Activated T-cell treated with anti-CD3 and anti-CD28 coated beads, Interleukin-2, amount 50 U/mL, for 72 hours (primary cell): Measurements from ENCODE around the gene MRPL33. TPM values are rescaled to one million over a fixed set of nuclear protein-coding genes. Genes with fewer than 3 reads are reported as not detected.

Experiments
- ATAC-seq, 2 donors: fragments of 150-1000 bp; cut with Tn5 transposase; replicated peaks in 1 of 2; 2 replicates each; pipeline ENCODE4 v1.10.0; 2021; ENCODE audit warnings: moderate library complexity in 2 of 2, mild to moderate bottlenecking in 1 of 2
- DNase-seq, 2 donors: peaks; one replicate each; pipeline ENCODE4 v3.0.0; 2021 to 2022; ENCODE audit warnings: mixed read lengths in 1 of 2
- H3K27ac Mint-ChIP-seq: one replicate; pipeline ENCODE4 v1.8.0; 2022; ENCODE audit warnings: mild to moderate bottlenecking, moderate library complexity, mixed read lengths
- H3K27me3 Mint-ChIP-seq: one replicate; pipeline ENCODE4 v1.8.0; 2022; ENCODE audit warnings: low read depth, mixed read lengths
- H3K36me3 Mint-ChIP-seq, 2 donors: one replicate each; pipeline ENCODE4 v1.8.0; 2022; ENCODE audit warnings: mixed read lengths in 2 of 2, mild to moderate bottlenecking in 1 of 2; ENCODE audit not compliant: insufficient read depth in 2 of 2
- H3K4me1 Mint-ChIP-seq: one replicate; pipeline ENCODE4 v1.8.0; 2022; ENCODE audit warnings: low read depth, mixed read lengths
- H3K4me3 Mint-ChIP-seq, 2 donors: one replicate each; pipeline ENCODE4 v1.8.0; 2022; ENCODE audit warnings: mild to moderate bottlenecking in 2 of 2, mixed read lengths in 2 of 2, moderate library complexity in 2 of 2
- H3K9me3 Mint-ChIP-seq, 2 donors: one replicate each; pipeline ENCODE4 v1.8.0; 2022; ENCODE audit warnings: mixed read lengths in 2 of 2
- total RNA-seq, 2 donors: library from RNA; stranded (reverse); gene quantifications; one replicate each; pipeline ENCODE4 v1.2.3, GENCODE V29; 2022

MRPL33 gene
- total RNA-seq, 2 donors from 2014 or later, result 61.3 to 68.1 TPM

- Mint-ChIP-seq H3K36me3 (peaks cover 6 to 16% of the 10 kb centered on the region in 2 donors), H3K4me1 (peaks cover 46% of the 10 kb centered on the region), H3K9me3 (no peaks in the 10 kb centered on the region), H3K27ac (peak overlapping the region; percentile 96), H3K4me3 (peak overlapping the region; percentile 97 to 99), H3K27me3 (no peaks in the 10 kb centered on the region)
- ATAC-seq, result peak; percentile 5 to 30
- DNase-seq, result no peak
Observed at GRCh38 chr2:27771202-27771547, 344 bp upstream of the MRPL33 start.

GRCh38 chr2:27772804-27773203 is 1.3 kb downstream of the MRPL33 start:
- peaks cover 51% of the 10 kb centered on the region for H3K4me1 Mint-ChIP-seq

GRCh38 chr2:27773959-27774358 is 2.4 kb downstream of the MRPL33 start:
- DNase-seq, result no peak
- no peak for ATAC-seq
- peaks cover 7 to 19% of the 10 kb centered on the region in 2 donors for H3K36me3 Mint-ChIP-seq
- H3K4me1 Mint-ChIP-seq, result peaks cover 60% of the 10 kb centered on the region
- peak overlapping the region; percentile 74 to 99 for H3K4me3 Mint-ChIP-seq
- no peaks in the 10 kb centered on the region for H3K9me3 Mint-ChIP-seq
- peak overlapping the region; percentile 24 for H3K27ac Mint-ChIP-seq
- no peaks in the 10 kb centered on the region for H3K27me3 Mint-ChIP-seq

More at GRCh38 chr2:27772804-27773203, 1.3 kb downstream of the MRPL33 start:
- ATAC-seq, result no peak
- Mint-ChIP-seq H3K27me3 (no peaks in the 10 kb centered on the region), H3K4me3 (peak overlapping the region; percentile 74 to 99), H3K27ac (peak overlapping the region; percentile 80), H3K9me3 (no peaks in the 10 kb centered on the region), H3K36me3 (peaks cover 6 to 16% of the 10 kb centered on the region in 2 donors)
- no peak for DNase-seq

GRCh38 chr2:27776097-27776496 is 4.6 kb downstream of the MRPL33 start:
- DNase-seq, result no peak
- no peak for ATAC-seq
- H3K4me3 Mint-ChIP-seq, result no peak overlapping the region
- no peaks in the 10 kb centered on the region for H3K27me3 Mint-ChIP-seq
- peaks cover 7 to 25% of the 10 kb centered on the region in 2 donors for H3K36me3 Mint-ChIP-seq
- no peaks in the 10 kb centered on the region for H3K9me3 Mint-ChIP-seq
- peak overlapping the region; percentile 74 for H3K27ac Mint-ChIP-seq
- H3K4me1 Mint-ChIP-seq, result peaks cover 57% of the 10 kb centered on the region

- H3K4me1 Mint-ChIP-seq, result peaks cover 55% of the 10 kb centered on the region
- DNase-seq (no peak), ATAC-seq (no peak)
- no peaks in the 10 kb centered on the region for H3K27me3 Mint-ChIP-seq
- H3K27ac Mint-ChIP-seq, result no peak overlapping the region
- no peak overlapping the region for H3K4me3 Mint-ChIP-seq
- no peaks in the 10 kb centered on the region for H3K9me3 Mint-ChIP-seq
- peaks cover 7 to 25% of the 10 kb centered on the region in 2 donors for H3K36me3 Mint-ChIP-seq
Observed at GRCh38 chr2:27776696-27777095, 5.2 kb downstream of the MRPL33 start.

GRCh38 chr2:27779417-27780055 is 8.0 kb downstream of the MRPL33 start:
- no peak overlapping the region for H3K4me3 Mint-ChIP-seq
- no peaks in the 10 kb centered on the region for H3K9me3 Mint-ChIP-seq
- peaks cover 28% of the 10 kb centered on the region for H3K4me1 Mint-ChIP-seq
- no peak for ATAC-seq
- H3K36me3 Mint-ChIP-seq, result peaks cover 4 to 18% of the 10 kb centered on the region in 2 donors
- H3K27me3 Mint-ChIP-seq, result no peaks in the 10 kb centered on the region
- no peak for DNase-seq
- no peak overlapping the region for H3K27ac Mint-ChIP-seq

GRCh38 chr2:27781496-27781895 is 10.0 kb downstream of the MRPL33 start:
- Mint-ChIP-seq H3K4me3 (no peak overlapping the region), H3K27ac (peak overlapping the region; percentile 19), H3K27me3 (no peaks in the 10 kb centered on the region), H3K36me3 (peaks cover 2 to 9% of the 10 kb centered on the region in 2 donors), H3K9me3 (no peaks in the 10 kb centered on the region), H3K4me1 (peaks cover 16% of the 10 kb centered on the region)
- ATAC-seq, result no peak
- DNase-seq, result no peak

- H3K36me3 Mint-ChIP-seq, result peaks cover 2 to 9% of the 10 kb centered on the region in 2 donors
- H3K27ac Mint-ChIP-seq, result no peak overlapping the region
- H3K9me3 Mint-ChIP-seq, result no peaks in the 10 kb centered on the region
- DNase-seq, result no peak
- H3K4me1 Mint-ChIP-seq, result peaks cover 10% of the 10 kb centered on the region
- ATAC-seq, result no peak
- no peaks in the 10 kb centered on the region for H3K27me3 Mint-ChIP-seq
- no peak overlapping the region for H3K4me3 Mint-ChIP-seq
Observed at GRCh38 chr2:27782701-27783100, 11.2 kb downstream of the MRPL33 start.

GRCh38 chr2:27790796-27791195 is 19.3 kb downstream of the MRPL33 start:
- H3K27me3 Mint-ChIP-seq, result no peaks in the 10 kb centered on the region
- ATAC-seq (no peak), DNase-seq (no peak)
- peaks cover 8% of the 10 kb centered on the region for H3K4me1 Mint-ChIP-seq
- H3K9me3 Mint-ChIP-seq, result no peaks in the 10 kb centered on the region
- H3K36me3 Mint-ChIP-seq, result no peaks in the 10 kb centered on the region
- no peak overlapping the region for H3K27ac Mint-ChIP-seq
- no peak overlapping the region for H3K4me3 Mint-ChIP-seq

GRCh38 chr2:27792759-27793158 is 21.2 kb downstream of the MRPL33 start:
- H3K27me3 Mint-ChIP-seq, result no peaks in the 10 kb centered on the region
- H3K36me3 Mint-ChIP-seq, result no peaks in the 10 kb centered on the region

GRCh38 chr2:27795093-27795834 is 23.7 kb downstream of the MRPL33 start:
- DNase-seq (no peak), ATAC-seq (no peak)
- Mint-ChIP-seq H3K27ac (no peak overlapping the region), H3K4me3 (no peak overlapping the region), H3K9me3 (peaks cover 0 to 1% of the 10 kb centered on the region in 2 donors), H3K4me1 (peaks cover 8% of the 10 kb centered on the region), H3K36me3 (no peaks in the 10 kb centered on the region), H3K27me3 (no peaks in the 10 kb centered on the region)

More at GRCh38 chr2:27792759-27793158, 21.2 kb downstream of the MRPL33 start:
- Mint-ChIP-seq H3K4me3 (no peak overlapping the region), H3K4me1 (peaks cover 8% of the 10 kb centered on the region), H3K27ac (no peak overlapping the region), H3K9me3 (peaks cover 0 to 1% of the 10 kb centered on the region in 2 donors)
- no peak for ATAC-seq
- DNase-seq, result no peak

GRCh38 chr2:27795868-27796277 is 24.4 kb downstream of the MRPL33 start:
- no peak overlapping the region for H3K4me3 Mint-ChIP-seq
- H3K27me3 Mint-ChIP-seq, result no peaks in the 10 kb centered on the region
- peaks cover 8% of the 10 kb centered on the region for H3K4me1 Mint-ChIP-seq
- no peak for ATAC-seq
- no peak for DNase-seq
- no peak overlapping the region for H3K27ac Mint-ChIP-seq
- no peaks in the 10 kb centered on the region for H3K36me3 Mint-ChIP-seq
- H3K9me3 Mint-ChIP-seq, result peaks cover 0 to 1% of the 10 kb centered on the region in 2 donors

- peaks cover 0 to 1% of the 10 kb centered on the region in 2 donors for H3K9me3 Mint-ChIP-seq
- no peak for DNase-seq
- no peak for ATAC-seq
- no peaks in the 10 kb centered on the region for H3K27me3 Mint-ChIP-seq
- peaks cover 8% of the 10 kb centered on the region for H3K4me1 Mint-ChIP-seq
- no peak overlapping the region for H3K27ac Mint-ChIP-seq
- no peaks in the 10 kb centered on the region for H3K36me3 Mint-ChIP-seq
- H3K4me3 Mint-ChIP-seq, result no peak overlapping the region
Observed at GRCh38 chr2:27796791-27797765, 25.6 kb downstream of the MRPL33 start.
